IMR-90 (cell line): ENCODE data around the gene NMNAT3. TPM values are rescaled to one million over a fixed set of nuclear protein-coding genes. Genes with fewer than 3 reads are reported as not detected.

Experiments used
- ATAC-seq: fragments of 200-7000 bp; cut with Tn5 transposase; 2 replicates; pipeline ENCODE4 v1.9.1; 2020; ENCODE audit warnings: low read depth, mild to moderate bottlenecking, moderate library complexity
- BruUV-seq: library from RNA; stranded (reverse); fragments of 400-500 nt; replicated peaks from 2 replicates; lab custom pipeline; 2021; lab: Mats Ljungman, UMichigan
- CTCF ChIA-PET: fragments of 300-600 bp; formaldehyde crosslinking; extraction: SDS; loops from one replicate; lab custom pipeline; 2021; ENCODE audit warnings: antibody characterized with exemption; lab: Yijun Ruan, JAX
- POLR2A ChIA-PET: fragments of 300-600 bp; sonication (Branson Sonifier 250); formaldehyde crosslinking; loops from one replicate; lab custom pipeline; 2022; ENCODE audit warnings: antibody characterized with exemption; ENCODE audit not compliant: unreplicated experiment; lab: Charles Lee
- DNase-seq: peaks from one replicate; pipeline ENCODE4 v3.0.0; 2013
- H2AFZ ChIP-seq: replicated peaks from 2 replicates; pipeline ENCODE3; 2013; ENCODE audit warnings: low read length, mild to moderate bottlenecking; ENCODE audit not compliant: poor library complexity
- H2AK5ac ChIP-seq: 2 replicates; pipeline ENCODE4 v1.6.1; 2013; ENCODE audit warnings: low read depth, low read length, inconsistent platforms
- H2AK9ac ChIP-seq: replicated peaks from 2 replicates; pipeline ENCODE3; 2013; ENCODE audit warnings: mild to moderate bottlenecking, low read depth, low read length, moderate library complexity; ENCODE audit not compliant: poor library complexity
- H2BK120ac ChIP-seq: 2 replicates; pipeline ENCODE4 v1.6.1; 2013; ENCODE audit warnings: low read depth, low read length, inconsistent platforms
- H2BK15ac ChIP-seq: 3 replicates; pipeline ENCODE4 v1.6.1; 2013; ENCODE audit warnings: low read depth, low read length, inconsistent platforms
- H2BK20ac ChIP-seq: 2 replicates; pipeline ENCODE4 v1.6.1; 2013; ENCODE audit warnings: low read depth, mild to moderate bottlenecking, inconsistent platforms, low read length, moderate library complexity
- H2BK5ac ChIP-seq: 2 replicates; pipeline ENCODE4 v1.6.1; 2013; ENCODE audit warnings: mild to moderate bottlenecking, low read depth, low read length, inconsistent platforms; ENCODE audit not compliant: poor library complexity, severe bottlenecking
- H3K14ac ChIP-seq: replicated peaks from 2 replicates; pipeline ENCODE4 v1.6.1; 2013; ENCODE audit warnings: low read depth, low read length, inconsistent platforms
- H3K18ac ChIP-seq: 2 replicates; pipeline ENCODE4 v1.6.1; 2013; ENCODE audit warnings: low read depth, low read length, control low read depth
- H3K23ac ChIP-seq: 2 replicates; pipeline ENCODE4 v1.6.1; 2013; ENCODE audit warnings: low read depth, low read length, inconsistent platforms
- H3K27ac ChIP-seq: 2 replicates; pipeline ENCODE4 v1.5.1; 2013; ENCODE audit warnings: mild to moderate bottlenecking, control low read depth, low read length; ENCODE audit not compliant: insufficient read depth
- H3K27me3 ChIP-seq: 2 replicates; pipeline ENCODE4 v1.6.1; 2013; ENCODE audit warnings: low read length; ENCODE audit not compliant: control insufficient read depth, insufficient read depth
- H3K36me3 ChIP-seq: 2 replicates; pipeline ENCODE4 v1.6.1; 2013; ENCODE audit warnings: low read length, mixed read lengths; ENCODE audit not compliant: control insufficient read depth, insufficient read depth
- H3K4ac ChIP-seq: 2 replicates; pipeline ENCODE4 v1.6.1; 2013; ENCODE audit warnings: low read depth, low read length, inconsistent platforms
- H3K4me1 ChIP-seq: 2 replicates; pipeline ENCODE4 v1.6.1; 2013; ENCODE audit warnings: low read length, mixed read lengths; ENCODE audit not compliant: control insufficient read depth, insufficient read depth
- H3K4me2 ChIP-seq: 2 replicates; pipeline ENCODE4 v1.6.1; 2013; ENCODE audit warnings: low read depth, mild to moderate bottlenecking, control low read depth, low read length, moderate library complexity
- H3K4me3 ChIP-seq: 2 replicates; pipeline ENCODE4 v1.5.1; 2013; ENCODE audit warnings: low read depth, mild to moderate bottlenecking, control low read depth, low read length, moderate library complexity; ENCODE audit not compliant: insufficient read depth
- H3K56ac ChIP-seq: 2 replicates; pipeline ENCODE4 v1.6.1; 2013; ENCODE audit warnings: low read length, inconsistent platforms; ENCODE audit not compliant: insufficient read depth; ENCODE audit errors: extremely low read depth
- H3K79me1 ChIP-seq, 2 experiments: 2 replicates each; pipeline ENCODE4 v1.6.1; 2013; ENCODE audit warnings: low read length in 2 of 2, inconsistent platforms in 1 of 2, low read depth in 1 of 2
- H3K9ac ChIP-seq: 2 replicates; pipeline ENCODE4 v1.6.1; 2013; ENCODE audit warnings: low read depth, low read length, control low read depth
- H3K9me1 ChIP-seq: 2 replicates; pipeline ENCODE4 v1.6.1; 2013; ENCODE audit warnings: low read length, inconsistent platforms; ENCODE audit not compliant: insufficient read depth
- H3K9me3 ChIP-seq: 2 replicates; pipeline ENCODE4 v1.6.1; 2013; ENCODE audit warnings: low read length; ENCODE audit not compliant: control insufficient read depth, insufficient read depth
- H4K20me1 ChIP-seq: 2 replicates; pipeline ENCODE4 v1.6.1; 2013; ENCODE audit warnings: low read length, inconsistent platforms; ENCODE audit not compliant: insufficient read depth
- H4K5ac ChIP-seq: 2 replicates; pipeline ENCODE4 v1.6.1; 2013; ENCODE audit warnings: mild to moderate bottlenecking, low read depth, low read length, control low read depth
- H4K8ac ChIP-seq, 2 experiments: 2 replicates each; pipeline ENCODE4 v1.6.1; 2013; ENCODE audit warnings: low read depth in 2 of 2, low read length in 2 of 2, control low read depth in 1 of 2, inconsistent platforms in 1 of 2
- H4K91ac ChIP-seq: 2 replicates; pipeline ENCODE4 v1.6.1; 2013; ENCODE audit warnings: low read depth, low read length, inconsistent platforms; ENCODE audit not compliant: insufficient read depth
- CEBPB ChIP-seq: IDR thresholded peaks from 2 replicates; pipeline ENCODE4 v1.6.1; 2012; ENCODE audit warnings: low read depth, low read length, improper control_type of control experiment
- MAFK ChIP-seq: IDR thresholded peaks from 2 replicates; pipeline ENCODE4 v1.6.1; 2012; ENCODE audit warnings: low read depth, low read length, improper control_type of control experiment
- POLR2A ChIP-seq: IDR thresholded peaks from 2 replicates; pipeline ENCODE4 v1.6.1; 2012; ENCODE audit warnings: mild to moderate bottlenecking, low read depth, low read length
- SMC3 ChIP-seq: fragments of 150-350 bp; IDR thresholded peaks from 2 replicates; pipeline ENCODE4 v1.6.1; 2016; ENCODE audit warnings: low read depth, mild to moderate bottlenecking, antibody characterized with exemption, low read length, moderate library complexity
- WGBS, 2 experiments: methylation state at CpG; one replicate each; pipeline versions ENCODE4 v1.1.5 to v1.1.7; 2013; ENCODE audit warnings: missing lambda C conversion rate in 2 of 2; ENCODE audit not compliant: insufficient read length in 1 of 2; ENCODE audit errors: extremely low coverage in 2 of 2; 5-methylcytosine and 5-hydroxymethylcytosine counted together
- dilution Hi-C: fragments of 300-500 bp; cut with HindIII; formaldehyde crosslinking; loops from one replicate; pipeline ENCODE4 v1.14.3; 2018; ENCODE audit warnings: low sequenced_read_pairs; ENCODE audit not compliant: unreplicated experiment
- in situ Hi-C: fragments of 300-500 bp; cut with MboI; formaldehyde crosslinking; loops from 3 replicates; pipeline ENCODE4 v1.14.3; 2019; ENCODE audit warnings: low sequenced_read_pairs, inconsistent platforms, mixed read lengths
- intact Hi-C: fragments of 100-400 bp; cut with micrococcal nuclease; formaldehyde crosslinking; loops from 2 replicates; pipeline ENCODE4 v1.10.0; 2022
- polyA plus RNA-seq, 3 experiments: library from polyadenylated mRNA; depleted of rRNA; stranded (reverse); fragments of >200 nt; gene quantifications; 2 replicates each; pipeline ENCODE4 v1.2.3, GENCODE V29; 2012; ENCODE audit warnings: low replicate concordance in 1 of 3
- total RNA-seq: library from RNA; depleted of rRNA; stranded (reverse); fragments of >200 nt; gene quantifications from 2 replicates; pipeline ENCODE4 v1.2.3, GENCODE V29; 2012

The NMNAT3 gene
- total and polyA plus RNA-seq, 2 of the 4 experiments (the other 2 are of a cell fraction): 0.12 to 0.36 TPM

- H3K23ac ChIP-seq: no peak overlapping the region
- ATAC-seq (no peak), DNase-seq (no peak)
- no peak overlapping the region for H2AFZ ChIP-seq
- no peak overlapping the region for H3K9ac ChIP-seq
- intact Hi-C loops (loop anchor here (10.0 kb wide), 1 partner anchor 1276 kb away; no protein-coding TSS in a partner anchor), dilution Hi-C loops (no loop called here), in situ Hi-C loops (no loop called here)
- CTCF ChIA-PET: no interaction called here
- no TSS peak for BruUV-seq
- H3K4me2 ChIP-seq: no peak overlapping the region
- H4K91ac ChIP-seq: no peak overlapping the region
- H2BK120ac ChIP-seq: no peak overlapping the region
- no peak overlapping the region for H3K18ac ChIP-seq
- H3K36me3 ChIP-seq: no peaks in the 10 kb centered on the region
- H4K5ac ChIP-seq: no peak overlapping the region
- H2BK20ac ChIP-seq: no peak overlapping the region
- no peak overlapping the region for H2AK5ac ChIP-seq
- TF ChIP-seq SMC3: no peak
- no peak for TF ChIP-seq CEBPB
- TF ChIP-seq MAFK: no peak
- no peak for TF ChIP-seq POLR2A
- no peak overlapping the region for H2BK15ac ChIP-seq
- no peaks in the 10 kb centered on the region for H3K4me1 ChIP-seq
- no peak overlapping the region for H4K8ac ChIP-seq
- no peak overlapping the region for H3K4ac ChIP-seq
- no peak overlapping the region for H3K4me3 ChIP-seq
- no peaks in the 10 kb centered on the region for H3K27me3 ChIP-seq
- no peak overlapping the region for H2BK5ac ChIP-seq
- no peaks in the 10 kb centered on the region for H3K9me3 ChIP-seq
- no peak overlapping the region for H3K56ac ChIP-seq
- H3K14ac ChIP-seq: no peak overlapping the region
- H2AK9ac ChIP-seq: no peak overlapping the region
- no peak overlapping the region for H3K27ac ChIP-seq
- H3K79me1 ChIP-seq: no peaks in the 10 kb centered on the region
- H4K20me1 ChIP-seq: no peaks in the 10 kb centered on the region
- no CpG with 5 or more reads among the region's 4 CpGs for WGBS, 2 experiments
- no peaks in the 10 kb centered on the region for H3K9me1 ChIP-seq
- POLR2A ChIA-PET: no interaction called here
These were observed 89.3 kb downstream of the NMNAT3 start for GRCh38 chr3:139588450-139588849.
